ENCODE measurements around the gene TUBGCP3. TPM values are rescaled to one million over a fixed set of nuclear protein-coding genes. Genes with fewer than 3 reads are reported as not detected.

TUBGCP3 gene, protein sequence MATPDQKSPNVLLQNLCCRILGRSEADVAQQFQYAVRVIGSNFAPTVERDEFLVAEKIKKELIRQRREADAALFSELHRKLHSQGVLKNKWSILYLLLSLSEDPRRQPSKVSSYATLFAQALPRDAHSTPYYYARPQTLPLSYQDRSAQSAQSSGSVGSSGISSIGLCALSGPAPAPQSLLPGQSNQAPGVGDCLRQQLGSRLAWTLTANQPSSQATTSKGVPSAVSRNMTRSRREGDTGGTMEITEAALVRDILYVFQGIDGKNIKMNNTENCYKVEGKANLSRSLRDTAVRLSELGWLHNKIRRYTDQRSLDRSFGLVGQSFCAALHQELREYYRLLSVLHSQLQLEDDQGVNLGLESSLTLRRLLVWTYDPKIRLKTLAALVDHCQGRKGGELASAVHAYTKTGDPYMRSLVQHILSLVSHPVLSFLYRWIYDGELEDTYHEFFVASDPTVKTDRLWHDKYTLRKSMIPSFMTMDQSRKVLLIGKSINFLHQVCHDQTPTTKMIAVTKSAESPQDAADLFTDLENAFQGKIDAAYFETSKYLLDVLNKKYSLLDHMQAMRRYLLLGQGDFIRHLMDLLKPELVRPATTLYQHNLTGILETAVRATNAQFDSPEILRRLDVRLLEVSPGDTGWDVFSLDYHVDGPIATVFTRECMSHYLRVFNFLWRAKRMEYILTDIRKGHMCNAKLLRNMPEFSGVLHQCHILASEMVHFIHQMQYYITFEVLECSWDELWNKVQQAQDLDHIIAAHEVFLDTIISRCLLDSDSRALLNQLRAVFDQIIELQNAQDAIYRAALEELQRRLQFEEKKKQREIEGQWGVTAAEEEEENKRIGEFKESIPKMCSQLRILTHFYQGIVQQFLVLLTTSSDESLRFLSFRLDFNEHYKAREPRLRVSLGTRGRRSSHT
- 14.0 and 30.4 TPM in 2 replicates for total RNA-seq

DNA sequence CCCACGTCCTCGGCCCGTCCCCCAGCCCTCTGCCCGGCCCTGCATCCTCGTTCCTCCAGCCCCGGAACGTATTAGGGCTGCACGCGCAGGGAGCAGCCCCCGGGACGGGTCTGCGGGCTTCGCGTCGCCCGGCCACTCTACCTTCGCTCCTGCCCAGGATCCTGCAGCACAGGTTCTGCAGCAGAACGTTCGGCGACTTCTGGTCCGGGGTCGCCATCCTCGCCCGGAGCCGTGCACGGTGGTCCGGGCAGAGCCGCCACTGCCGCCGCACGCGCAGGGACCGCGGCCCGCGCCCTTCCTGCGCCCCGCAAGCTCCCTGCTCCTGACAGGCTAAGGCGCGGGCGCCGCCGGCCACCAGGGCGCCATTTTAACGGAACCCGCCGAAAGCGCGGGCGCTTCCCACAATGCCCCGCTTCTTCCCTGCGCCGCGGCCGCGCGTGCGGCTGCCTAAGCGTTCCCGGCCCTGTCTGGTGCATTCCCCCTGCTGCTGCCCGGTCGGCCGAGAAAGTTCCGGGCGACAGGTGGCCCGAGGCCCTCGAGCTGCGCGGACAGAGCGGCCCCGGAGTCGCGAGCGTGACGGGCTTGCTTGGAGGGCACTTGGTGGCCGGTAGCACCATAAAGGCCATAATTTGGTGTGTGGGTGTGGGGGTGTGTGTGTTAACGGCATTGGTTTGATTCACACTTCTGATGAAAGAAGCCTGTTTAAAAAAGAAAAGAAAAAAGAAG lies at the start of gene TUBGCP3:
TUBGCP3 (minus strand) TSS at position 390 of the 726 bp plus-strand sequence; CDS start at position 217, 173 bp downstream.

Other genes with a start within 250 kb of the TUBGCP3 start
- not detected in 2 replicates for gene SPACA7, start 211.8 kb downstream of the TUBGCP3 start, total RNA-seq
- gene ATP11A, start 101.9 kb upstream of the TUBGCP3 start, total RNA-seq, result 11.2 and 26.0 TPM in 2 replicates

Measured in placental pericyte (primary cell).